GM19238 (cell line): ENCODE measurements around the gene TMEM52B.
"Not testable (repeated sequence)": the region's sequence is repeated elsewhere in the genome, so short reads cannot be mapped to it uniquely, and the experiment has no call there.

Experiments used
- DNase-seq: peaks from one replicate; pipeline ENCODE4 v3.0.0; 2011; ENCODE audit warnings: low spot score; ENCODE audit not compliant: insufficient read length

Gene TMEM52B

GRCh38 chr12:10211101-10211939 lies 32.5 kb downstream of the TMEM52B start:
- DNase-seq = no peak

GRCh38 chr12:10211940-10212738 lies 33.3 kb downstream of the TMEM52B start:
- peak; percentile 24 for DNase-seq

GRCh38 chr12:10212739-10213131 lies 33.9 kb downstream of the TMEM52B start, which contains the start of gene GABARAPL1:
Gene GABARAPL1 (plus strand): TSS chr12:10212877. CDS start chr12:10213130, 253 bp downstream.
- DNase-seq = peak; percentile 49

GRCh38 chr12:10213168-10214135 lies 34.6 kb downstream of the TMEM52B start:
- peak; percentile 11 for DNase-seq

DNA sequence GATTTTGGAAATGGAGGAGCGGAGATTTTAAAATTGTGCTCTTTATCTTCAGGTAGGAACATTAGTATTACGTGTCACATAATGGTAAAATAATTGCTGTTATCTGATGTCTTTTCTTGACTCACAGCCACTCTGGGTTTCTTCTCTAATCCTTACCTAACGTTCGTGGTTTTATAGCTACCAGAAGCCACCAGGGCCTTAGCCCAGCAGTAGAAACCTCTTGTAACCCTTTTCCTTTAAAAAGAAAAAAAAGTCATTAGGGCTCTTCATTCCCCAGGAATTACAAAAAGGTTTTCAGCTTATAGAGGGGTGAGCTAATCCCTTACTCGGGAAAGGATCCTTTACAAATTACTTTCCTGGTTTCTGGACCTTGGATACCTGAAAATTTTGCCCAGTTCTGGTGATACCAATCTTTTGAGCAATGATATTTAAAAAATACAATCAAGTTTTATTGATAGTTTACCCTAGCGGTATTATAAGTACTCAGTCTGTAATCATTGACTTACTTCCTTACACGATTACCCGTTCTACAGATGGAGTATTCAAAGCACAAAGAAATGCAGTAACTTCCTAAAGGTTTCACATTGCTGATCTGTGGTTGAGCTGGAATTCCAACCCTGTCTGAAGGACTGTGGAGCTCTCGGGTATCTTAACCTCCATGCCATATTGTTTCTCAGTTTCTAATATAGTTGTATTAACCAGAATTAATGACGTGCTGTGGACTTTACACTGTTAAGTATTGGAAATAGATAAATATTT lies 35.5 kb downstream of the TMEM52B start:
- no peak for DNase-seq

DNA sequence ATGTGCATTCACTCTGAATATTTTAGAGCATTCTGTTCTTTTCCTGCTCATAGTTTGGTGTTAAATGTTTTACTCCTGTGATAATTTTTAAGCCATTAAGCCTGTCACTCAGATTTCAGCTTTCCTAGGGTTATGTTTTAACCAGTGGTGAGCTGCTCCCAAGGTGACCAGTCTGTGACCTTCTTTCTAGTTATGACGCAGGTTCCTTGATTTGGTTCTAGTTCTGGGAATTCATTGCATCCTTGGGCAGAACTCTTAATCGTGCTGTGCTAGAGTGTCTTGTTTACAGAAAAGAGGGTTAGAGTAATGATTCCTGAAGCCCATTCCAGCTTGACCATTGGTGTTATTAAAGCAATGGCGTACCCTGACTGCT lies 36.0 kb downstream of the TMEM52B start:
- DNase-seq = no peak

- no peak for DNase-seq
Observed at GRCh38 chr12:10215436-10215835, 36.6 kb downstream of the TMEM52B start.

DNA sequence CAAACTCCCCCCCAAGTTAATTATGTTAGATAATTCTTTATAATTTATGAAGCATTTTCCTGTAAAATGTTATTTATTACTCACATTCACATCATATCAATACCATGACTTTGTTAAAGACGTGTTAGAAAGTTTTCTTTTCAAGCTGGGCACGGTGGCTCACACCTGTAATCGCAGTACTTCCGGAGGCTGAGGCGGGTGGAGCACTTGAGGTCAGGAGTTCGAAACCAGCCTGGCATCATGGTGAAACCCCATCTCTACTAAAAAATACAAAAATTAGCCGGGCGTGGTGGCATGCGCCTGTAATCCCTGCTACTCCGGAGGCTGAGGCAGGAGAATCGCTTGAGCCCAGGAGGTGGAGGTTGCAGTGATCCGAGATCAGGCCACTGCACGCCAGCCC lies 37.1 kb downstream of the TMEM52B start:
- DNase-seq = not testable (repeated sequence)

- no peak for DNase-seq
Observed at GRCh38 chr12:10218021-10218420, 39.2 kb downstream of the TMEM52B start.

- DNase-seq = no peak
Observed at GRCh38 chr12:10220398-10221077, 41.7 kb downstream of the TMEM52B start.

GRCh38 chr12:10221846-10222245 lies 43.0 kb downstream of the TMEM52B start:
- DNase-seq = no peak

- no peak for DNase-seq
Observed at GRCh38 chr12:10223208-10223607, 44.4 kb downstream of the TMEM52B start.

- DNase-seq = not testable (repeated sequence)
Observed at GRCh38 chr12:10225426-10225825, 46.6 kb downstream of the TMEM52B start.

DNA sequence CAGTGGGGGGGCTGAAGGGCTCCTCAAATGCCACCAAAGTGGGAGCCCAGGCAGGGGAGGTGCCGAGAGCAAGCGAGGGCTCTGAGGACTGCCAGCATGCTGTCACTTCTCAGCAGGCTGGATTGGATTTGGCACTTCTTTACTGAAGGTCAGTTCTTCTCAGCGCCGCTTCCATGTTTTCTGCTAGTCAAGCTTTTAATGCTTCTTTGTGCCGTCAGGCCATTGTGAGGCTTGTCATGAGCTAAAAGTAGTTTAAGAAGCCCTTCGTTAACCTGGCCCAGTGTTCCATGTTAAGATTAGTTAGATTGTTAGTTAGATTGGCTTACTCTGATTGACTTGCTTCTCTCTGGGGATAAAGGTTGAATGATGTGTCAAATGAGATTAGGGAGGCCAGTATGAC lies 47.3 kb downstream of the TMEM52B start:
- DNase-seq = no peak

- DNase-seq = no peak
Observed at GRCh38 chr12:10226731-10227130, 47.9 kb downstream of the TMEM52B start.

- DNase-seq = no peak
Observed at GRCh38 chr12:10227648-10228047, 48.8 kb downstream of the TMEM52B start.

- no peak for DNase-seq
Observed at GRCh38 chr12:10234562-10234961, 55.7 kb downstream of the TMEM52B start.

- peak; percentile 11 for DNase-seq
Observed at GRCh38 chr12:10235761-10236631, 57.2 kb downstream of the TMEM52B start.

DNA sequence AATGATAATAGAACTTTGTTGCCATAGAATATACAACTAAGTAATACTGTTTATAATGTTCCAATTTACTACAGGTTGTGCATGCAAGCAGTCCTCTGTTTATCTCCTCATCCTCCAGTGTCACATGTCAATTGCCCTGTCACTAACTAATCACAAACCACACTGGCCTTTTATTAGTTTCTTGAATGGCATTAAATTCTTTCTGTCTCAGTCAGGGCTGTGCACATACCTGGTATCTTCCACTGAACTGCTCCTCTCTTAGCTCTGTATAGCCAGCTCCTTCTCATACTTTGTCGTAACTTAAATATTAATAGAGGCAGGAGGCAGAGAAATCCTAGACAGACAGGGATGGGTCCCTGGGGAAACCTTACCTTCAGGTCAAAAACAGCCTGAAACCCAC lies 57.9 kb downstream of the TMEM52B start:
- DNase-seq = no peak
